Suppressor macrophage (primary cell): ENCODE results near the gene B3GALT5.

Source experiments
- DNase-seq, 4 experiments: peaks; one replicate each; pipeline ENCODE4 v3.0.0-alpha.2; 2020 to 2022

The B3GALT5 gene

DNA sequence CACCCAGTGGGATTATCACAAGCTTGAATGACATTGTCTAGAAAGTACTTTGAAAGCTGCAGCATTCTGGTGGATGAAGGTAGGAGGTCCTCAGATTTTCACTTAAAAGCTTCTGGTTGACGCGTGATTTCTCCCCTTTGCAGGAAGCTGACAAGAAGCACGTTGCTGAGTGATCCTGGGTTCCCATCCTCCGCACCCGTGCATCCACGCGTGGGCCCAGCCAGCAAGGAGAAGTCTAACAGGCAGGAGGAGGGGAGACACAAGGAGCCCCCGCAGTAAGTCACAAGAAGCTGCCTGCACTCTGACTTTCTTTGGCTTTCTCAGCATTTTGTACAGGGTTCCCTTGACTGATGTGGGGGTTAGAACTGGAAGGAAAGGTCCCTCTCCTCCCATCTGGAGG, 7.8 kb upstream of the B3GALT5 start:
- DNase-seq: no peak

DNA sequence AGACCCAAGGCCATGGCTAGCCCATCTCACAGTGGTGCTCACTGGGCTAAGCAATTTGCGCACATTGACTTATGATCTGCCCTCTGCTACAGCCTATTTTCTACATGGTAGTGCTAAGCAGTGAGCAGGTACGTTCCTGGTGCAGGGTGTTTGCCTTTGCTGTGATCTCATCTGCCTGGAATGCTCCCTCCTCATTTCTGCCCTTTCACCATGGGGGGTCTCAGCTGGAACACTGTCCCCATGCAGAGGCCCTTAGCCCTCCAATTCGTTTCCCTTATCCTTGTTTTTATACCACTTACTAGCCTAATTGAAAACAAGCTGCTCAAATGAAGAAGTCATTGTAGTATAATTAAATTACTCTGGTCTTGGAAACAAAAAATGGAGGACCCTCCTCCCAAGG, 2.0 kb upstream of the B3GALT5 start:
- DNase-seq: no peak

DNA sequence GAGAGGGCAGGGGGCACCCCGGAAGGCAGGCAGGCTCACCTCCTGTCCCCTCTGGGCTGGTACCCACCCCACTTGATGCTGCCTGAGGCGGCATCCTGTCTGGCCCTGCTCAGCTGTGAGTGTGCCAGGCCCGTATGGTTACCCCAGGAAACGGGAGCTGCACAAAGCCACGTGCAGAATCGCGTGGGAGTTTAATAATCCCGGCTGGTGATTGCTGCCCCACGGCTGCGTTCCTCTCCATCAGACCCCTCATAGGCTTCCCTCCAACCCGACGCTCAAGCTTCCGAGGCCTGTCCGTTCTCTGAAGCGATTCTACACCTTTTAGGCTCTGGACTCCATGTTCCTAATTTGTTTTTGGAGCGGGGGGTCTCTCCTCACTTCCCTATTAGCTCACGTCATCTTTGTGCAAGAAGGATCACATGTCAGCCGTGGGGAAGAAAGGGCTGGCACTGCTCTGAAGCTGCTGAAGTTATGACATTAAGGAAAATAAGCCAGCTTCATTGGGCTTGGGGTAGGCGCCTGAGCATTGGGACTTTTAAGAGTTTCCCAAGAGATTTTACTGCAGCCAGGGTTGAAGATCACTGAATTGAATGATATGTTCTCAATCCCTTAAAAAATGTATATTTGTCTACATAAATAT, 1.1 kb upstream of the B3GALT5 start:
- peak; percentile 4 to 26 (median 14) for DNase-seq

DNA sequence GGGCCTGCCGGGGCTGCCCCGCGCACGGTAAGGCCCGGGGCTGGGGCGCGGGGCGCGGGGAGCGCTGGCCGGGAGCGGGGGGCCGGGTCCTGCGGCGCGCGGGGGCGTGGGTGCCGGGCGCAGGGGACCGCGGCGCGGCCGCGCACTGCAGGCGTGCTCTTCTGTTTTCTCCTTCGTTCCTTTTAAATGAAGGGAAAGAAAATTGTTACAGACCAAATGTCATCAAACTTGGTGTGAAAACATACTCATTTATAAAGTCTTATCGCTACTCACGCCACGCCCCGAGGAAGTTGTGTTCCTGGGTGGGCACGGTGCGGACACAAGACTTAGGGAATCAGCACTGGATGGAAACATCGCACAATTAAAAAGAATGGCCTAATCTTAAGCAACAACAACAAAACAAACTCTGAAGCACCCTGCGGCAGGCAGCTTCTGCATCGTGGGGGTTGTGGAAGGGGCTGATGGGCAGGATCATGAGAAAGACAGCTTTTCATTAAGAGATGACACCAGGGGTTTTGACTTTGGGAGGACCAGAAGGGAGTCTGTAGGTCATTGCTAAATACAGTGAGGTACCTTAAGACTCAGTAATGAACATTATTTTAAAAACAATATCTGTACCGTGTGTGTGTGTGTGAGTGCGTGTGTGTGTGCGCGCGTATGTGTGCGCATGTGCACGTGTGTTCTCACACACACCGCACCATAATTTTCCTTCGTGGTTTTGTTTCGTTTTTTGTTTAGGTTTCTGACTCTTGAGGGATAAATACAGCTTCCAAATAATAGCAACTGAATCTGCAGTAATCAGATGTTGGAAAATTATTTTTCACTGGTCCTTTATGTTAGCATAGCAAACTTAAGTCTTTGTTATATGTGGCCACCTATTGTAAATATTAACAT, 548 bp downstream of the B3GALT5 start:
- no peak for DNase-seq

DNA sequence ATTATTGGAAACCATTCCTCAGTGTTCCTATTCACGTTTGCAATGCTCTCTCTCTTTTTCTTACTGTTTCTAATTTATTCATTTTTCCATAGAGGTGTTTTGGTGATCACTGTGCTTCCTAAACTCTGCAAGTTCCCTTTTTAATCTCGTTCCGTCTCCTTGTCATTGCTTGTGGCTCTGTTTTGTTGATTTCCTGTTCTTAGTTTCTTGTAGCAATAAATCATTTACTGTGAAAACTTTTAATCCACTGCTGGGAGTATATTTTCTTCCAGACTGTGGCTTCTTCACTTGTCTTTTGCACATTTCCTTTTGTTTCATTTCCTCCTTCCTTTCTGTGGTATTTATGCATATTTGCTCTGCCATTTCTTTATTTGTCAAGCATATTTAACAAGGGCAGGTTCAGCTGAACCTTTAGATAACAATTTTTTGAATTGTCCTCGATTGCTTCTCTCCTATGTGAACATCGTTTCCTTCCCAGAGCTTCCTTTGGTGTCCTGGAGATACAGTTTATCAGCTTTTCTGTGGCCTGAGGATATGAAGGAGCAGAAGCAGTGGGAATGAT, 3.6 kb downstream of the B3GALT5 start:
- no peak for DNase-seq

DNA sequence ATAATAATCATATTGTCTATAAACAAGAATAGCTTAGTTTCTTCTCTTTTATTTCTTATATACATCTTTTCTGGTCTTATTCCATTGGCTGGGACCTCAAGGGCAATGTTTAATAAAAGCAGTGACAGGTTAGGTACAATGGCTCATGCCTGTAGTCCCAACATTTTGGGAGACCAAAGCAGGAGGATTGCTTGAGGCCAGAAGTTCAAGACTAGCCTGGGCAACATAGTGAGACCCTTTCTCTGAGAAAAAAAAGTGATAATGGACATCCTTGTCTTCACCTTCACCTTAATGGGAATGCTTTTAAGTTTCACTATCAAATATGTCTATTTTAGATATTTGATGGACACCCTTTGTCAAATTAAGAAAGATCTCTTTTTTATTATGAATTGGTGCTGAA, 8.1 kb downstream of the B3GALT5 start:
- no peak for DNase-seq

DNA sequence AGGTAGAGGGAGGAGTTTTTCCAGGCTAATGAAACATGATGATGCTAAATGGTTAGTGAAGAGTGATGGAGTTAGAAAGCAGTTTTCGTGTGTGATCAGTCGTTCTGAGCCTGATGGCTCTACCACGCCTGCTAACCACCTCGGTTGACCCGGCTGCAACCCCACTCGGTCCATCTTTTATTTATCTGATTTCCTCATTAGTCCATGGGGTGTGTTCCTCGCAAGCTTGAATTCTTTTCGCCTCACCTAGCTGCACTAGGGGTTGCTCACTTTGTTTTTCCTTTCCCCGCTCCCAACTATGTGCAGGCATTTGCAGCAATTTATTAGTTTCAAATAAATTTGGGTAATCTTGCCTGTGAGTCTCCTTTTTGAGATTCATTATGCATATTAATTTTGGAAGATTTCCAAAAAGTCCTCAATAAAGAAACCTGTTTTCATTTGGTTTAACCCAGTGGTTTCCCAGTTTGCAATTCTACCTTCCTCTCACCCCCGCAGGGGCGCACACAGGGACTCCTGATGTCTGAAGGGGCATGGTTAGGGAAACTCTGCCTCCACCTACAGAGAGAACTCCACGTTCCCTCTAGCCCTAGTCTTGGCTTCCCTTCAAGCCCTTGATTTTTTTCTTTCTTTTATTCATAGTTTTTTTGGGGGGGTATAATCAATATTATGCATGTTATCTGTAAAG, 12.6 kb downstream of the B3GALT5 start:
- no peak for DNase-seq

DNA sequence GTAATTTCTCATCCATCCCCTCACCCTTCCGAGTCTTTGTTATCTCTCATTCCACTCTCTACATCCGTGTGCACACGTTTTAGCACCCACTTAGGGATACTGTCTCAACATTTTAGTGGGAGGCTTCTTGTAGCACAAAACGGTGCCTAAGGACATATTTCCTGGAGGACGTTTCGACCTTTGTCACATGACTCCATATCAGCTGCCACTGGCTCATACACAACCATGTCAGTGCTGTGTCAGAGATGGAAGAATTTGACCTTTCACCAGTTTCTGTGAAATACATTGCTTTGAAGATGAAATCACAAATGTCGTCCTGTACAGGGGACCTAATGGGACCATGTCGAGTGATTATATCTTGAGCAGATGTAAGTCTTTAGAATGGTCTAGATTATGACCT, 15.6 kb downstream of the B3GALT5 start:
- no peak for DNase-seq

DNA sequence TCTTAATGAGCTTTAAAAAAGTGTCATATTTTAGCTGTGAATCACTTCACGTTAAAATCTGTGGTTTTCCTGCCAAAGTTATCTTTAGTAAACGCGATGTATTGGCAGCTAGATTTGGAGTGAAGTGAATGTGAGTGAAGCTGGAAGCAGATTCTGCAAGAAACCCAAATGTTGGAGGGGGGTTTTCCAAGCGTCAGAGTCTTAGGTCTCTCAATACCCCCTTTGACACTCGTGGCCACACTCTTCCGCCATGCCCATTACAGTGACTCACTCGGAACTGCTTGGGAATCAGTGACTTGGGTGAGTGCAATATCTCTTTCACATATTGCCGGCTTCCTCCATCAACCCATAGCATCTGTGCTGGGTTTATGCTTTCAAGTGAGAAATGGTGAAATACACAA, 17.5 kb downstream of the B3GALT5 start:
- no peak for DNase-seq

DNA sequence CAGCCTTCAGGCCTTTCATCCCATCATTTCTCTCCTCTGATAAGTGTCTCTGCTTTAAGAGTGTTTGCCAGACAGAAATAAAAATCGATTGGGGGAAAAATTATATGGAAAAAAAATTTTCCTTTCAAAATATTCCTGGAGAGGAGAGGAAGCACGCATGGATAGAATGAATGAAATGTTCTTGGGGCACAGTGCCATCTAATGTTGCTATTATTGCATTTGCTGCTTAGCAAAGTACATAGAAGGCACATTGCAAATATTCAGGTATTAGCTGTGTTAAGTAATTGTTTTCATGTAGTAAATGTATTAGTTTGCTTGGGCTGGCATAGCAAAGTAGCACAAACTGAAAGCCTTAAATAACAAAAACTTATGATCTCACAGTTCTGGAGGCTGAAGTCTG, 18.1 kb downstream of the B3GALT5 start:
- DNase-seq: no peak

DNA sequence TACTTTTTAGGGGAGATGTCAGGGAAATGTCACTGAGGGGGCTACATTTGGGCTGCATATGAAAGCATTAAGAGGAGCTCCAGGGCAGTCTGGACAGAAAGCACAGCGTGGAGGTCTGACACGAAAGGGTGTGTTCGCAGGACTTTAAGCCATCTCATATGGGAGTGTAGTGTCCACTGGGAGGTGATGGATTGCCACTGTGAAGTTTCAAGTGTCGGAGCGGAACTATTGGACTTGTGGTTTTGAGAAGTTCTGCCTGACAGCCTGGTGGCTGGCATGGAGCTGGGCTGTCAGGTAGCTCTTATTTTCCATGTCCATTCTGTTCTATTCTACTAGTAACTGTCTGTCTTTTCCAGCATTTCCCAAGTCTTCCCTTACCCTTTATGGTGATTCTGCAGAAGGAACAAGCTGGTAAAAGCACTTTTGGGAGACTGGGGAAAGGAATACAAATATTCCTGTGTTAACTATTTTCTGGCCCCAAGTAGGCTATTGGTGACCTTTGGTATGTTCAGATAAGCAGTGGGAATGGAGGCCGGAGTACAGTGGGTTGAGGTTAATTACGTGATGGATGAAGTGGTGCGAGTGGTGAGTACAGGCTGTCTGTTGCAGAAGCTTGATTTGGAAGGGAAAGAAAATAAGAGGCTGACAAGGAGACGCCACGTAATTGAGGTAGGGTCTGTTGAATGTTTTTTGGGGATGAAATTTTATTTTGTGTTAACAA, 19.3 kb downstream of the B3GALT5 start:
- DNase-seq: no peak

DNA sequence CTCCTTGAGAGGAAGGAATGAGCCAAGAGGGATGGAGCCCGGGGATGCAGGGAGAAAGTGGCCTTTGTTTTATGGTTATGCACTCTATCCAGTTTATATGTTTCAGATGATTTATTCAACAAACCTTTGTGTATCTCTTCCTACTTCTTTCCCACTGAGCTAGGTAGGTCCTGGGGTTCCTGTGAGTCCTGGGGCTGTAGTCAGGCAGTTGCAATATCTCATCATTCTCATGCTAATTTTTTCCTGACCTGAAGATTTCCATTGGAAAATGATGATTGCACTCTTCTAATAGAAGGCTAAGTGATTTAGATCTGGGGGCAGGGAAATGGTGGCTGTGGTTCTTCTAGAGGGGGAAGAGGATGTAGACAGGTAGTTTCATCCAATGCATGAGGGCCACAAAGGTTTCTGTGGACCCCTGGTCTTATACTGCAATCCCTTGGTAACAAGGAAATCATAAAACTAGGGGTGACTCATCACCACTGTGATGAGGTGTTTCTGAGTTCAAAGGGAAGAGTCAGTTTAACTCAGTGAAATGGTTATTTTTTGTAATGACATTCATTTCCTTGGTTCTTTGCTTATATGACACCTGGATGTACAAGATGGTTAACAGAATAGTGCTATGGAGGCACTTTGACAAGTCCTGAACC, 20.2 kb downstream of the B3GALT5 start:
- no peak for DNase-seq

DNA sequence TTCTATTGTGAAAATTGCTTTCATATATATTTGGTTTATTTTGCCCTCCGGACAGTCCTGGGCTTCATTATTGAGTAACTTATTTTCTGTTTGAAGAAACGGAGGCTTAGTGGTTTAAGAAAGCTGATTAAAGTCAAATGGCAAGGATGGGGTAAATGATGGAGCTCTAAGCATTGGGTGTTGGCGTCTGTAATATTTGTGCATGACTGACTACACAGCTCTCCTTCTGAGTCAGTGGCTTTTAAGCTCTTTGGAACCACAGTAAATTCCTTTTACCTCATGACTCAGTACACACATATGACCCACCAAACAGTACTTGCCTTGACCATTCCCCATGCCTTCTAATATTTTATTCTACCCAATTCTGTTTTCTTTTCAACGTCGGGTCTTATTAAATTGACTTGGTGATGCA, 21.0 kb downstream of the B3GALT5 start:
- no peak for DNase-seq

DNA sequence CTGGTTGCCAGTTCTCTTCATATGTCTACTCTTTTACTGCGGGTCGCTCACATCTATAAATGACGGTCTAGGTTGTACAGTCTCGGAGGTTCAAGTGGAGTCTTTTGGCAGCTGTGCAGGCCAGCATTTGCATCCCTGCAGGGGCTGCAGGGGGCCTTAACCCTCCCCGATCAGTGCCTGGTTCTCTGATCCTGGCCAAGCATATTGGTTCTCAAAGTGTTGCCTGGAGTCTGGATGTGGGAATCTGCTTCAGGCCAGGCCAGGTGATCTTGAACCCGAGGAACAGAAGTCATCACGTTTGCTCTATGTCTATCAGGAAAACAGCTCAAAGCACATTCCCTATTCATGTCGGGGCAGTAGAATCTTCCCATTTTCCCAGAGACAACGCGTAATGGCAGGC, 21.8 kb downstream of the B3GALT5 start:
- DNase-seq: no peak

DNA sequence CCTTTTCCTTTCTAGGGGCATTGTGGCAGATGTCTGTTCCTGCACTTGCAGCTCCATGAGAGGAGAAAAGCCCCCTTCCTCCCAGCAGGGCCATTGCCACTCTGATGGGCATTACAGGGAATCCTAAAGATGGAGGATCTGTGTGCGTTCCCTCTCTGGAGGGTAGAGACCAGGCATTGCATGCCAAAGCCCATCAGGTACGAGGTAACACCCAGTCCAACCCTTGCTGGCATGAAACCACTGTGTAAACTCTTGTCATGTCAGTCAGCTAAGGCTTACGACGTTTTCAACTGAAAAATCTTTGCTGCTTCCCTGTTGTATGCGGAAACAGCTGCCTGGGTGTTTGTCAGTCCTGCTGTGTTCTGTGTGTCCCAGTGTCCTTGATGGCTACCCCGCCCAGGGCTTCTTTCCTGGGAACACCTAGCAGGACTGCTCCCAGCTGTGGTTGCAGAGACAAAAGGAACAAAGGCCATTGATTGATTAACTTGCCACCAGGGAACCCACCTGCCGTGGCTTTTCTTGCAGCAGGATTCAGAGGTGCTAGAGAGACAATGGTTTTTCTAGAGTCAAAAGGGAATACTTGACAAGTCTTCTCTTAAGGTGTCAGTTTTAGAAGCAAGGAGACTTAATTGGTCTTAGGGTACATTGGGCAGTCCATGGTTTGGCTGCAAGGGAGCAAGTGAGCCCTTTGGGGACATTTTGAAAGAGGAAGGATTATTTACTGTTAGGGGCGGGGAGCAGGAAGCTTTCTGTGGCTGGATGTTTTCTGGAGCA, 24.6 kb downstream of the B3GALT5 start:
- no peak for DNase-seq

DNA sequence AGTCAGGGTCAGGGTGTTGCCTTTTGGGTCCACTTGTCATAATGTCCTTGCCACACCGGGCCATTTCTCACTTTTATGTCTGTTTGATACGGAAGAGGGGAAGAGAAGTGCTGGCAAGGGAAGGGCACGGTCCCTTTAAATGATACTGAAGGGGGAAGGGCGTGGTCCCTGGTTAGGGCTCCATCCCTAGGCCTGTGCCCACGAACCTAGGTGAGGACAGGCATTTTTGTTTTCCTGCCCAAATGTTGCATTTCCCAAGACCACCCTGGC, 25.2 kb downstream of the B3GALT5 start:
- DNase-seq: no peak

DNA sequence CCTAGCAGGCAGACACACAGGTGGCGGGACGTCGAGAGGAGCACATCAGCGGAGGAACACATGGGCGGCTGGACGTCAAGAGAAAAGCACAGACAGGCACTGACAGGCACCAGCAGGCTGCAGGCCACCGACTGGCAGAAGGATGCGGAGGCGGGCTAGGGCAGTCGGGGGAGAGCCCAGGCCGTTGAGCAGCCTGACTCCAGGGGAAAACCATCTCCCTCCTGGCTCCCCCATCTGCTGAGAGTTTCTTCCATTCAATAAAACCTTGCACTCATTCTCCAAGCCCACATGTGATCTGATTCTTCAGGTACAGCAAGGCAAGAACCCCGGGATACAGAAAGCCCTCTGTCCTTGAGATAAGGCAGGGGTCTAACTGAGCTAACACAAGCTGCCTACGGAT, 25.5 kb downstream of the B3GALT5 start:
- no peak for DNase-seq

DNA sequence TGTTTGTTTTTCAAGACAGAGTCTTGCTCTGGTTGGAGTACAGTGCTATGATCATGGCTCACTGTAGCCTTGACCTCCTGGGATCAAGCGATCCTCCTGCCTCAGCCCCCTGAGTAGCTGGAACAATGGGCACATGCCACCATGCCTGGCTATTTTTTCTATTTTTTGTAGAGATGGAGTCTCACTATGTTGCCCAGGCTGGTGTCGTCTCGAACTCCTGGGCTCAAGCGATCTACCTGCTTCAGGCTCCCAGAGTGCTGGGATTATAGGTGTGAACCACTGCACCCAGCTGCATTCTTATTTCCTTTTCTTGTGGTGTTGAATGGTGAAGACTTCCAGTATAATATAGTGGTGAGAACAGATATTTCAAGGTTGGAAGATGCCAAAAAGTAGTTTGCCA, 28.0 kb downstream of the B3GALT5 start:
- DNase-seq: no peak

DNA sequence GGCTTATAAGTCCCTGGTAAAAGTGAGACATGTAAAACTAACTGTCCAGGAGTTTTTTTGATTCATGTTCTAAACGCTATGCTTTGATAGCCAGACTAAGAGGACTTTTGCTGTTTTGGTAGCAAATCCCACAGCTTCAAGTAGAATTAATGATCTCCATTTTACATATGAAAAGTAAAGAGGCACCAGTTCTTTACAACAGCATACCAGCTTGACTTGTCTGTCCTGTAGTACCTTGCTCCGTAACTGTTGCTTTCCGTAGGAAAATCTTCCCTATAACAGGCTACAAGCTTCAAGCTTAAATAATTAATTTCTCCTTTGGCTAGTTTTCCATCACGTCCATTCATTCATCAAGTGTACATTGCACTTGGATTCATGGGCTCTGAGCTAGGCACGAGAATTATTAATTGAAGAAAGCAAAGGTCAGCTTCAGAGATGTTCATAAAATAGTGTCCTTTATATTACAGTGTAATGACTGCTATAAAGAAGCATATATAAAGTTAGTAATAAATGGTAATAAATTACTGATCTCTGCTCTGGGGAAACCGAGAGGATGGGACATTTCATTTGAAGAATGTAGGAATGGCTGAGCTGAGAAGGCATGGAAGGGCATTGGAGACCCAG, 29.2 kb downstream of the B3GALT5 start:
- DNase-seq: no peak

DNA sequence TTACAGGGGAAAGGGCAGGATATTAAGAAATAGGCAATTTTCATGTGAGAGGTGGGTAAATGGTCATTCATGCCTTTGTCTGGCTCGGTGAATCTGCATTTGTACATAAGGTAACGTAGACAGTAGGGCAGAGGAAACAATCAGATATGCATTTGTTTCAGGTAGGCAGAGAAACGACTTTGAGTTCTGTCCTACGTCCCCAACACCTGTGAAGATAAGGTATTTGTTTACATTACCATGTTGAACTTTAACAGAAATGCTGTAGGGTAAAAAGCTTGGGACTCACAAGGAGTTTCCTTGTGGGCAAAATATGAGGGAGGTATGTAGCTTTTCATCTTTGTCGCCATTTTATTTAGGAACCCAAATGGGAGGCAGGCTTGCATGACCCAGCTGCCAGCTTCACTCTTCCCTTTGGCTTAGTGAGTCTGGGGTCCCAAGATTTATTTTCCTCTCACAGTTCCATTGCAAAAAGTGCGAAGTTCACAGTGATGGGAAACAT, 31.4 kb downstream of the B3GALT5 start:
- no peak for DNase-seq

DNA sequence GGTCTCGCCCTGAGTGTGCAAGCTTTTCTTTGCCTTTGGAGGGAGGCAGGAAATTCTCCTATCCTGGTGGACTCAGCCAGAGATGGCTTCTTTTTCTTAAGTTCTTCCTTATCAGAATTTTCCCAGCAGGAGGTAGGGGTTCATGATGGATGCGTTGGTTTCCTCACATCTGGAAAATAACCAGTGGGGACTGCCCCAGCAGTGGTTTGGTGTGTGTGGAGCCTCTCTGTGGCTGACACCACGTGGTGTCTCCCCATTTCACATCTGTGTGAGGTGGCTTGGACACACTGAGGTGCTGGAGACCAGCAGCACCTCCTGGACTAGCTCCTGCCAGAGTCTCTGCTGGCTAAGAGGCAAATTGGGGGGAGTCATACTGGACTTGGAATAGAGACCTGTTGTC, 32.6 kb downstream of the B3GALT5 start:
- DNase-seq: no peak
